HG02763 (cell line): ENCODE measurements around the gene PANX2.
"Not testable (repeated sequence)": the region's sequence is repeated elsewhere in the genome, so short reads cannot be mapped to it uniquely, and the experiment has no call there.

ENCODE experiments used
- ATAC-seq: cut with Tn5 transposase; IDR thresholded peaks from one replicate; pipeline ENCODE4 v1.9.1; 2021; ENCODE audit warnings: mild to moderate bottlenecking, moderate library complexity; ENCODE audit not compliant: unreplicated experiment

Gene PANX2, protein sequence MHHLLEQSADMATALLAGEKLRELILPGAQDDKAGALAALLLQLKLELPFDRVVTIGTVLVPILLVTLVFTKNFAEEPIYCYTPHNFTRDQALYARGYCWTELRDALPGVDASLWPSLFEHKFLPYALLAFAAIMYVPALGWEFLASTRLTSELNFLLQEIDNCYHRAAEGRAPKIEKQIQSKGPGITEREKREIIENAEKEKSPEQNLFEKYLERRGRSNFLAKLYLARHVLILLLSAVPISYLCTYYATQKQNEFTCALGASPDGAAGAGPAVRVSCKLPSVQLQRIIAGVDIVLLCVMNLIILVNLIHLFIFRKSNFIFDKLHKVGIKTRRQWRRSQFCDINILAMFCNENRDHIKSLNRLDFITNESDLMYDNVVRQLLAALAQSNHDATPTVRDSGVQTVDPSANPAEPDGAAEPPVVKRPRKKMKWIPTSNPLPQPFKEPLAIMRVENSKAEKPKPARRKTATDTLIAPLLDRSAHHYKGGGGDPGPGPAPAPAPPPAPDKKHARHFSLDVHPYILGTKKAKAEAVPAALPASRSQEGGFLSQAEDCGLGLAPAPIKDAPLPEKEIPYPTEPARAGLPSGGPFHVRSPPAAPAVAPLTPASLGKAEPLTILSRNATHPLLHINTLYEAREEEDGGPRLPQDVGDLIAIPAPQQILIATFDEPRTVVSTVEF

DNA sequence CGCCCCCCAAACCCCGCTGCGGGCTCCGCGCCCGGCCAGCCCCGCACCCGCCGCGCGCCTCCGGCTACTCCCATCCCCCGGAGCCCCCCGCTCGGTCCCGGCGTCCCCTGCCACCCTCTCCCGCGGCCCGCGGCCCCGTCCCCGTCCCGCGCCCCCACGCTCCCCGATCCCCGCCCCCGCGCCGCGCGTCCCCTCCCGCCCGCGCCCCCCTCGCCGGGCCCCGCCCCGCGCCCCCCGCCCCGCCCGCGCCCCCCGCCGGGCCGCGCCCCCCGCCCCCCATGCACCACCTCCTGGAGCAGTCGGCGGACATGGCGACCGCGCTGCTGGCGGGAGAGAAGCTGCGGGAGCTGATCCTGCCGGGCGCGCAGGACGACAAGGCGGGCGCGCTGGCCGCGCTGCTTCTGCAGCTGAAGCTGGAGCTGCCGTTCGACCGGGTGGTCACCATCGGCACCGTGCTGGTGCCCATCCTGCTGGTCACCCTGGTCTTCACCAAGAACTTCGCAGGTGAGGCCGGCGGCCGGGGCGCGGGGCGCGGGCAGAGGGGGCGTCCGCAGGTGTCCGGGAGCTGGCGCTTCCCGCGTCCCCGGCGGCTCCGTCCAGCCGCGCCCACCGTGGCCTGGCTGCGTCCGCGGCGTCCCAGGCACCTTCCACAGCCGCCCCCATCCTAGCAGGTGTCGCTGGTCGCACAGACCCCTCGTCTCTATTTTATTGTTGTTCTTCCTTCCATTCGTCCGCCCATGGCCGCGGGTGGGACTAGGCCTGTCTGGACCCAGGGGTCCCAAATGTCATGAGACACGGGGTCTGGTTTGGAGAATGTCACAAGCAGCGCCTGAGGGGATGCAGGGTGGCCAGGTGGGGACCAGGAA lies at the start of gene PANX2:
PANX2 (plus strand) TSS at position 279 of the 866 bp plus-strand sequence; CDS start at position 279, 0 bp downstream.
- ATAC-seq, result no peak

GRCh38 chr22:50121202-50121740 lies 49.3 kb upstream of the PANX2 start:
- no peak for ATAC-seq

DNA sequence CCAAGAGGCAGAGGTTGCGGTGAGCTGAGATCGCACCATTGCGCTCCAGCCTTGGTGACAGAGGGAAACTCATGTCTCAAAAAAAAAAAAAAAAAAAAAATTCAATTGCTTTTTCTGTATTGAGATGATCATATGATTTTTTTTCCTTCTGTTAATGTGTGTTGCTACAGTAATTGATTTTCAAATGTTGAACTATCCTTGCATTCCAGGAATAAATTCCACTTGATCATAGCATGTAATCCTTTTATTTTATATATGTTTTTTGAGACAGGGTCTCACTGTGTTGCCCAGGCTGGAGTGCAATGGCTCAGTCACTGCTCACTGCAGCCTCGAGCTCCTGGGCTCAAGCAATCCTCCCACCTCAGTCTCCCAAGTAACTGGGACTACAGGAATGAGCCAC lies 47.4 kb upstream of the PANX2 start:
- no peak for ATAC-seq

GRCh38 chr22:50125029-50125428 lies 45.5 kb upstream of the PANX2 start:
- ATAC-seq, result no peak

GRCh38 chr22:50129121-50129736 lies 41.3 kb upstream of the PANX2 start:
- no peak for ATAC-seq

- no peak for ATAC-seq
Measured at GRCh38 chr22:50131894-50132293, 38.6 kb upstream of the PANX2 start.

DNA sequence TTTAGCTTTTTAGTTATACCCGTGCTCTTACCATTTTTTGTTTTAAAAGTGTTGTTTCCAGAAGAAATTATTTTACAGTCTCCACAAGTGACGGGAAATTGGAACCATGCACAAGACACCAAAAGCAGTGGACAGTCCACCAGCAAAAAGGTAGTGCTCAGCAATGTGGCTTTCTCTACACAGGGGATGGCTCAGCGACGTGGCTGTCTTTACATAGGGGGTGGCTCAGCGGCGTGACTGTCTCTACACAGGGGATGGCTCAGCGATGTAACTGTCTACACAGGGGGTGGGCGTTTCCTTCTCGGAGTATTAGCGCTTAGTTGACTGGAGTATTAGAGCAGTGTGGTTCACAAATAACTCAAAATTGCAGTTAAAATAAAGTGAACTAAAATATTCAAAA lies 36.0 kb upstream of the PANX2 start:
- ATAC-seq, result no peak

DNA sequence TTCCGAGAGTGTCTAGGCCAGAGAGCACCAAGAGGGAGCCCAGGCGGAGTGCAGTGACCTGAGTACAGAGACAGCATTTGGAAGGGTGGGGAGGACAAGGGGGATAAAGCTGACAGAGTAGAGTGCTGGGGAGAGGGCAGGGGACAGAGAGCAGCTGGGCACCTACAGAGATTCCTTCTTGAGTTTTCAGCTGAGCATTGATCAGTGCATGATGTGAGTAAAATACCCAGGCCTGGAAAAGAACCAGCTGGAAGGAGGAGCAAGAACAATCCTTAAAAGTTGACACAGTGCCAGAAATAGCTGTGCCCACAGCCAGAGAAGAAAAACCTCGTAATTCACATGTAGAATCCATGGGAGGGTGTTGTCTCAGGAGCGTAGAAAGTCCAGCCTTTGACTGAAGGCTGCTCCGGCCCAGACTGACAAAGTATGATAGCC lies 33.9 kb upstream of the PANX2 start:
- no peak for ATAC-seq

GRCh38 chr22:50137277-50137676 lies 33.3 kb upstream of the PANX2 start:
- ATAC-seq, result not testable (repeated sequence)

DNA sequence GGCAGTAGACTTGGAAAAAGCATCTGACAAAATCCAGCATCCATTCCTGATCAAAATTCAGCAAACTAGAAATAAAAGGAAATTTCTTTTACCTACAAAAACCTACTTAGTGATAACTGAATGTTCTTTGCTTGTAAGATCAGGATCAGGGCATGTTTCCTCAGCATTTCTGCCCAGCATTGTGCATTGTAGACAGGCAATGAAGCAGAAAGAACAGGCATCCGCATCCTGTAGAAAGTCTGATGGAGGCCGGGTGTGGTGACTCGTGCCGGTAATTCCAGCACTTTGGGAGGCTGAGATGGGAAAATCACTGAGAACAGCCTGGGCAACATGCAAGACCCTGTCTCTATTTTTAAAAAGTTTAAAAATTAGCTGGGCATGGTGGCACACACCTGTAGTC lies 32.5 kb upstream of the PANX2 start:
- no peak for ATAC-seq

GRCh38 chr22:50138988-50139387 lies 31.5 kb upstream of the PANX2 start:
- no peak for ATAC-seq

GRCh38 chr22:50139843-50140415 lies 30.6 kb upstream of the PANX2 start:
- no peak for ATAC-seq

DNA sequence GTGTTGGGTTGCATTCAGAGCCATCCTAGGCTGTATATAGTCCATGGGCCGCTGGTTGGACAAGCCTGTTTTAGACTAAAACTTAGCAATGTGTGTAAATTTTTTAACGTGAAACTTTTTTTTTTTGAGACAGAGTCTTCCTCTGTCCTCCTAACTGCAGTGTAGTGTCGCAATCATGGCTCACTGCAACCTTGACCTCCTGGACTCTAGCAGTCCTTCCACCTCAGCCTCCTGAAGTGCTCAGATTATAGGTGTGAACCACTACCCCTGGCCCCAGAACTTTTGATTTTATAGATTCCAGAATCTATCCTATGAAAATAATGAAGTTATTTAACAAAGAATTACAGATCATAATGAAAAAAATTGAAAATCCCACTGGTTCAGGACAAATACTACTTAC lies 29.9 kb upstream of the PANX2 start:
- no peak for ATAC-seq

- no peak for ATAC-seq
Measured at GRCh38 chr22:50141462-50141861, 29.1 kb upstream of the PANX2 start.

GRCh38 chr22:50141891-50142363 lies 28.6 kb upstream of the PANX2 start:
- ATAC-seq, result no peak

GRCh38 chr22:50143096-50143495 lies 27.4 kb upstream of the PANX2 start:
- no peak for ATAC-seq

DNA sequence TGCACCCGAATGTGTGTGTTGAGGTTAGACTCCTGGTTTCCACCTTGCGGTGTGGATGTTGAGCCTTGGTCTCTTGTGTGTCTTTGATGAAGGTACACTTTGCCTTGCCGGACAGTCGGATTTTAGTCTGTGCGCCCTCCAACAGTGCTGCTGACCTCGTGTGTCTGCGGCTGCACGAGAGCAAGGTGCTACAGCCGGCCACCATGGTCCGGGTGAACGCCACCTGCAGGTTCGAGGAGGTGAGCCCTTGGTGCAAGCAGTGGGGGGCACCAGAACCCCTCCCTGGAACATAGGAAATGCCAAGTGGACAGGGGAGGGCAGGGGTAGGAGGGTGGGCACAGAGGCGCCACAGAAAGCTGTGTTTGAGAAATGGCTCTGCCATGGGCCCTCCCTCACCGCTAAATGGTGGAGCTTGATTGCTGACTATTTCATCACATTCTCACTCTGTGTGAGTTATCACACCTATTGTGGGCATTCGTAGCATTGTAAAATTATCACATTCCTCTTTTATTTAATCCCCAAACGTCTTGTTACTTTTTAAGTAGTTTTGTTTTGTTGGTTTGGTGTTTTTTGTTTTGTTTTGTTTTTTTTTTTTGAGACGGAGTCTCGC lies 26.4 kb upstream of the PANX2 start:
- no peak for ATAC-seq

DNA sequence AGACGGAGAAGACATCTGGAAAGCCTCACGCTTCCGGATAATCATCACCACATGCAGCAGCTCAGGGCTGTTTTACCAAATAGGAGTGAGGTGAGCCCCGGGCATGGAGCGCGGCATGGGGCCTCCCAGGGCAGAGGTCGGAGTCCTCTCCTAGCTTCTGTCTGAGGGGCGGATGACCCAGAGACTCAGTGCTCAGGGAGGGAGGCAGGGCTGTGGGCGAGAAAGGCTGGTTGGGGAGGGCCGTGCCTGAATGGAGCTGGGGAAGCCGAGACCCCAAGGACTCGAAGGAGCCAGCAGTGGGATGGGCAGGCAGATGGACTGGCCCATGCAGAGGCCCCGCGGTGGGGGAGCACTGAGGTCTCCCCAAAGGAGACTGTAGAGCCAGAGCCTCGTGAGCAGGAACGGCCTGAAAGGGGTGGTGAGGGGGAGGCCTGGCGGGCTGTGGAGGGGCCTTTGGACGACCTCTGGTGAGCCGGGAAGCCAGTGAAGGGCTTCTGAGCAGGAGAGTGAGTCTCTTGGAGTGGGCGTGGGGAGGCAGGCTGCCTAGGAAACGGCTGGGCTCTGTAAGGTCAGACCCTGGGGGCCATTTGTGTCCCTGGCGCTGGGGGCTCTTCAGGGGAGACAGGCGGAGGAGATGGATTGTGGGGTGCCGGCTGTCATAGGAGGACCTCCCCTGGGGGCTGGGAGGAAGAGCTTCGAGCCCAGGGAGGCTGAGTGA lies 24.7 kb upstream of the PANX2 start:
- ATAC-seq, result no peak
